ENCODE data around the gene CC2D2A. TPM values are rescaled to one million over a fixed set of nuclear protein-coding genes. Genes with fewer than 3 reads are reported as not detected.

CC2D2A gene
- total RNA-seq, 1 experiment from 2014 or later, result 11.8 TPM

DNA sequence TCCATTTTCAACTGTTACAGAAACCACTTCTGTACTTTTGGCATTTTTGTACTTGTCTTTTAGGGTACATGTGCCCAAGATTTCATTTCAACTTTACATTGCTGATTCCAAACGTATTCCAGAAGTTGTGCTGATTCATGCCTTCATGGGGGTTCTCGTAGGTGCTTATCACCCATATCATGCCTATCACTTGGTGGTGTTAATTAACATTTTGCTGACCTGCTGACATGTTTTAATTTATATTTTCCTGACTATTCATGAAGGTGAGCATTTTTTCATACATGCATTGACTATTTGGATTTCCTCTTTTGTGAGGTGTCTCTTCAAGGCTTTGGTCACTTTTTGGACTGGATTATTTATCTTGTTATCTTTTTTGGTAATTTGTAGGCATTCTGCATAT, 64.1 kb downstream of the CC2D2A start:
- CTCF ChIA-PET, result no interaction called here
- TF ChIP-seq, protein P1, sequence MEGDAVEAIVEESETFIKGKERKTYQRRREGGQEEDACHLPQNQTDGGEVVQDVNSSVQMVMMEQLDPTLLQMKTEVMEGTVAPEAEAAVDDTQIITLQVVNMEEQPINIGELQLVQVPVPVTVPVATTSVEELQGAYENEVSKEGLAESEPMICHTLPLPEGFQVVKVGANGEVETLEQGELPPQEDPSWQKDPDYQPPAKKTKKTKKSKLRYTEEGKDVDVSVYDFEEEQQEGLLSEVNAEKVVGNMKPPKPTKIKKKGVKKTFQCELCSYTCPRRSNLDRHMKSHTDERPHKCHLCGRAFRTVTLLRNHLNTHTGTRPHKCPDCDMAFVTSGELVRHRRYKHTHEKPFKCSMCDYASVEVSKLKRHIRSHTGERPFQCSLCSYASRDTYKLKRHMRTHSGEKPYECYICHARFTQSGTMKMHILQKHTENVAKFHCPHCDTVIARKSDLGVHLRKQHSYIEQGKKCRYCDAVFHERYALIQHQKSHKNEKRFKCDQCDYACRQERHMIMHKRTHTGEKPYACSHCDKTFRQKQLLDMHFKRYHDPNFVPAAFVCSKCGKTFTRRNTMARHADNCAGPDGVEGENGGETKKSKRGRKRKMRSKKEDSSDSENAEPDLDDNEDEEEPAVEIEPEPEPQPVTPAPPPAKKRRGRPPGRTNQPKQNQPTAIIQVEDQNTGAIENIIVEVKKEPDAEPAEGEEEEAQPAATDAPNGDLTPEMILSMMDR (IDR thresholded peaks at IDR 0.05; ENCODE audit: unreplicated experiment), result no peak
- Mint-ChIP-seq H3K27ac (ENCODE audit: unreplicated experiment) (no peak overlapping the region), H3K27me3 (ENCODE audit: unreplicated experiment) (no peaks in the 10 kb centered on the region), H3K4me1 (ENCODE audit: low read depth, unreplicated experiment) (no peaks in the 10 kb centered on the region), H3K4me3 (ENCODE audit: low read depth, unreplicated experiment) (no peak overlapping the region), H3K9me3 (ENCODE audit: low read depth, unreplicated experiment) (no peaks in the 10 kb centered on the region), H3K36me3 (ENCODE audit: insufficient read depth, unreplicated experiment) (no peaks in the 10 kb centered on the region)
- no TSS peak for BruUV-seq (replicated peaks)
- intact Hi-C loops (cut with micrococcal nuclease; ENCODE audit: unreplicated experiment), result no loop called here
- DNase-seq, result no peak

DNA sequence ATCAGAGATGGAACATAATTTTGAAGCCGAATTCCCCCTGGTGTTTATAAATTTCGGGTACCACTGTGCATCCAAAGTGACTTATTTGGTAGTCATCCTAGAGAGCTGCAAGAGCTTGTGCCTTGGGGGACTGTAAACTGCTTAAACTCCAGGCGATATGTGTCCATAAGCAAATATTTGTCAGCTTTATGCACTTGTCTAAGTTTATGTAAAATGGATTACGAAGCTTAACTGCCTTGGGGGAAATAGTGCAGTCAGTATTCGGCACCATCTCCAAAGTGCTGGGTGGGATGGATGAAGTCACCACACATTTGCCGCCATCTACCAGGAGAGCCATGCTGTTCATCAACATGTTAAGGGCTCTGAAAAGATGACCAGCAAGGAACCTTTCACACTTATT, 65.9 kb downstream of the CC2D2A start:
- H3K4me3 Mint-ChIP-seq (ENCODE audit: low read depth, unreplicated experiment), result no peak overlapping the region
- BruUV-seq (replicated peaks), result no TSS peak
- no peaks in the 10 kb centered on the region for H3K9me3 Mint-ChIP-seq (ENCODE audit: low read depth, unreplicated experiment)
- H3K27ac Mint-ChIP-seq (ENCODE audit: unreplicated experiment), result no peak overlapping the region
- H3K27me3 Mint-ChIP-seq (ENCODE audit: unreplicated experiment), result no peaks in the 10 kb centered on the region
- CTCF ChIA-PET, result no interaction called here
- no peaks in the 10 kb centered on the region for H3K4me1 Mint-ChIP-seq (ENCODE audit: low read depth, unreplicated experiment)
- no peaks in the 10 kb centered on the region for H3K36me3 Mint-ChIP-seq (ENCODE audit: insufficient read depth, unreplicated experiment)
- DNase-seq, result no peak
- intact Hi-C loops (cut with micrococcal nuclease; ENCODE audit: unreplicated experiment), result no loop called here
- TF ChIP-seq, protein P1 (IDR thresholded peaks at IDR 0.05; ENCODE audit: unreplicated experiment), result no peak

DNA sequence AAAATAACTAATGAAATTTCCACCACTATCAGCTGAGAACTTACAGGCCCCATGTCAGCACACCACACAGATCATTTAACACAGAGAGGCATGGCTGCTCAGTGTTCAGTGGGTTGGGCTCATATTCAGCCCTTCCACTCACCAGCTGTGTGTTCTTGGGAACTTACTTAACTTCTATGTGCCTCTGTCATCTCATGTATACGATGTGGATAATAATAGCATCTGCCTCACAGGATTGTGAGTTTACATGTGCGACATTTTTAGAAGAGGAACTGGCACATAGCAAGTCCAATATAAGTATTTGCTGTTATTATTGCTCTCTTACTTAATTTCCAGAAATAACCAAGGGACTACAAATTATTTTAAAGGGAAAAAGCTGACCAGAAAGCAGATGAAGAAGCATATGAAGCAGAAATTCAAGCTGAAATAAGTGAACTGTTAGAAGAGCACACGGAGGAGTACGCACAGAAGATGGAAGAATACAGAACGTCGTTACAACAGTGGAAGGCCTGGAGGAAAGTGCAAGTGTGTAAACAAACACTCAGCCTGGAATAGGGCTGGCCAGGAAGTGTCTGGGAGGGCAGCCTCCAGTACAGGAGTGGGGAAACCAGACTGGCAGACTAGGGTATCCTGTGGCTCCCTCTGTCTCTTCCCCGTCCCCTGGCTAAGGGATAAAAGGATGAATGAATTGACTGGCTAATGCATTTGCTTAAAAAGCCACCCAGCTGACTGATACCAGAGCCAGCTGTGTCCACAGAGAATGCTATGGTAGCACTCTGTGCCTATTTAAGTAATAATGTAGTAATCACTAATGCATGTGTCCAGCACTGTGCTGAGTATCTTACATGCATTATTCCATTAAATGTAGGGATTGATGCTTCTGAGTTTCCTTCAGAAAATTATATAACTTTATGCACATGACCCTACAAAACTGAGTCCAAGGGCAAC, 67.1 kb downstream of the CC2D2A start:
- DNase-seq, result no peak
- CTCF ChIA-PET, result no interaction called here
- H3K27ac Mint-ChIP-seq (ENCODE audit: unreplicated experiment), result no peak overlapping the region
- H3K36me3 Mint-ChIP-seq (ENCODE audit: insufficient read depth, unreplicated experiment), result no peaks in the 10 kb centered on the region
- H3K27me3 Mint-ChIP-seq (ENCODE audit: unreplicated experiment), result no peaks in the 10 kb centered on the region
- H3K4me3 Mint-ChIP-seq (ENCODE audit: low read depth, unreplicated experiment), result no peak overlapping the region
- BruUV-seq (replicated peaks), result no TSS peak
- H3K4me1 Mint-ChIP-seq (ENCODE audit: low read depth, unreplicated experiment), result no peaks in the 10 kb centered on the region
- H3K9me3 Mint-ChIP-seq (ENCODE audit: low read depth, unreplicated experiment), result no peaks in the 10 kb centered on the region
- intact Hi-C loops (cut with micrococcal nuclease; ENCODE audit: unreplicated experiment), result no loop called here
- TF ChIP-seq, protein P1 (IDR thresholded peaks at IDR 0.05; ENCODE audit: unreplicated experiment), result no peak

- TF ChIP-seq, protein P1 (IDR thresholded peaks at IDR 0.05; ENCODE audit: unreplicated experiment), result no peak
- H3K27ac Mint-ChIP-seq (ENCODE audit: unreplicated experiment), result no peak overlapping the region
- H3K4me3 Mint-ChIP-seq (ENCODE audit: low read depth, unreplicated experiment), result no peak overlapping the region
- no peaks in the 10 kb centered on the region for H3K4me1 Mint-ChIP-seq (ENCODE audit: low read depth, unreplicated experiment)
- no peaks in the 10 kb centered on the region for H3K27me3 Mint-ChIP-seq (ENCODE audit: unreplicated experiment)
- H3K36me3 Mint-ChIP-seq (ENCODE audit: insufficient read depth, unreplicated experiment), result no peaks in the 10 kb centered on the region
- DNase-seq, result no peak
- BruUV-seq (replicated peaks), result no TSS peak
- CTCF ChIA-PET, result no interaction called here
- H3K9me3 Mint-ChIP-seq (ENCODE audit: low read depth, unreplicated experiment), result no peaks in the 10 kb centered on the region
- intact Hi-C loops (cut with micrococcal nuclease; ENCODE audit: unreplicated experiment), result no loop called here
These were observed 72.3 kb downstream of the CC2D2A start for GRCh38 chr4:15541941-15542340.

All from Calu3 (cell line).